Activated T-helper 2 cell treated with anti-CD3 and anti-CD28 coated beads, Interferon-gamma antibody, Interleukin-2, Interleukin-4, amounts not matched to agents 10 μg/mL and 5 μg/mL and 100 μg/mL, durations not matched to agents 14 hours and 24 hours and 36 hours (primary cell): ENCODE measurements around the gene TECPR2. TPM values are rescaled to one million over a fixed set of nuclear protein-coding genes. Genes with fewer than 3 reads are reported as not detected.
A peak's percentile ranks its signal among the peaks of the same experiment; 100 is the strongest.

ENCODE experiments used
- DNase-seq: peaks from one replicate; pipeline ENCODE4 v3.0.0; 2021; ENCODE audit warnings: low spot score
- H3K27ac Mint-ChIP-seq: one replicate; pipeline ENCODE4 v1.8.0; 2021; ENCODE audit warnings: mixed read lengths
- H3K27me3 Mint-ChIP-seq: one replicate; pipeline ENCODE4 v1.8.0; 2021; ENCODE audit warnings: low read depth, mixed read lengths
- H3K36me3 Mint-ChIP-seq: one replicate; pipeline ENCODE4 v1.8.0; 2021; ENCODE audit warnings: low read depth, mixed read lengths
- H3K4me1 Mint-ChIP-seq: one replicate; pipeline ENCODE4 v1.8.0; 2021; ENCODE audit warnings: low read depth, mixed read lengths
- H3K4me3 Mint-ChIP-seq: one replicate; pipeline ENCODE4 v1.8.0; 2021; ENCODE audit warnings: low read depth, mild to moderate bottlenecking, moderate library complexity, mixed read lengths
- H3K9me3 Mint-ChIP-seq: one replicate; pipeline ENCODE4 v1.8.0; 2021; ENCODE audit warnings: mixed read lengths
- intact Hi-C: fragments of 100-400 bp; cut with micrococcal nuclease; formaldehyde crosslinking; loops from one replicate; pipeline ENCODE4 v1.15.1; 2023
- total RNA-seq: library from RNA; stranded (reverse); gene quantifications from 2 replicates; pipeline ENCODE4 v1.2.3, GENCODE V29; 2022

The TECPR2 gene
- total RNA-seq, 1 donor from 2014 or later = 7.8 TPM

- peak; percentile 33 for DNase-seq
- no peaks in the 10 kb centered on the region for H3K27me3 Mint-ChIP-seq
- H3K9me3 Mint-ChIP-seq = no peaks in the 10 kb centered on the region
- intact Hi-C loops = loop anchor here (2.0 kb wide), 1 partner anchor 153 kb away; no protein-coding TSS in a partner anchor
- peak overlapping the region; percentile 80 for H3K27ac Mint-ChIP-seq
- H3K4me1 Mint-ChIP-seq = peaks cover 23% of the 10 kb centered on the region
- H3K4me3 Mint-ChIP-seq = no peak overlapping the region
- H3K36me3 Mint-ChIP-seq = no peaks in the 10 kb centered on the region
Measured at GRCh38 chr14:102363182-102363943, 622 bp downstream of the TECPR2 start.

DNA sequence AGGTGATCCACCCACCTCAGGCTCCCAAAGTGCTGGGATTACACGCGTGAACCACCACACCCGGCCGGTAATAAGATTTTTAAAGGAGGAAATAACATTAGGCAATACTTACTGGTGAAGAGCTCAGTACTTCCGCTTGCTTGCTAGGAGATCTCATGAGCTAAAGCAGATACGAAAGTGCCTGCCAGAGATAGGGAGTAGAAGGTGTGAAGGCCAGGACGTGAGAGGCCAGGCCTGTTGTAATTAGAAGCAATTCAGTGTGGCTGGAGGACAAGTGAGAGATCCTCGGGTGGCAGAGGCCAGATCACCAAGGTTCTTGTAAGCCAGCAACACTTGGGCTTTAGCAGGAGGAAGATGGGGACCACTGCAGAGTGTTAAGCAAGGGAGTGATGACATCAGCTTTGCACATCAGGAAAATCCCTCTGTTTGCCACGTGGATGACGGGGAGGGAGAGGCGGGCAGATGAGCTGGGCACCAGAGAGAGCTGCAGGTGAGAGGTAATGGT is 7.6 kb downstream of the TECPR2 start:
- intact Hi-C loops = no loop called here
- Mint-ChIP-seq H3K27me3 (no peaks in the 10 kb centered on the region), H3K27ac (peak overlapping the region; percentile 66), H3K9me3 (no peaks in the 10 kb centered on the region), H3K36me3 (peaks cover 3% of the 10 kb centered on the region), H3K4me3 (no peak overlapping the region), H3K4me1 (peaks cover 36% of the 10 kb centered on the region)
- DNase-seq = no peak

DNA sequence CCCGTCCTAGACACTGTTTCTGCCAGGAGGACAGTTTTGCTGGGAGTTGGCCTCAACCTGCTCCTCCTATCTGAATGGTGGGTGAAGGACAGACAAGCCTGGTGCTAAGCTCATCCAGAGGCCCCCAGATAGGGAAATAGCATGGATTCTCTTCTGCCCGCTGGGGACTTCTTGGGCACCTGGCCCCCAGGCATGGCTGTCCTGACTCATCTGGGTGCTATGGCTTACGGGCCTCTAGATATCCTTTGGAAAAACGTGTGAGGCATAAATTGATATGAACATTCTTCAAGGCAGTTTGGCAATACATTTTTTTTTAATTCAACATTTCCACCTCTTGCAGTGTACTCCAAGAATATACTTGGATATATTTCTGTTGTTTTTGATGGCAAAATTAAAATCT is 8.6 kb downstream of the TECPR2 start:
- intact Hi-C loops = no loop called here
- H3K4me1 Mint-ChIP-seq = peaks cover 37% of the 10 kb centered on the region

GRCh38 chr14:102373110-102373509 is 10.4 kb downstream of the TECPR2 start:
- peaks cover 34% of the 10 kb centered on the region for H3K4me1 Mint-ChIP-seq
- no peak for DNase-seq
- peak overlapping the region; percentile 2 for H3K27ac Mint-ChIP-seq
- H3K36me3 Mint-ChIP-seq = peaks cover 10% of the 10 kb centered on the region
- intact Hi-C loops = no loop called here
- H3K4me3 Mint-ChIP-seq = no peak overlapping the region
- H3K9me3 Mint-ChIP-seq = no peaks in the 10 kb centered on the region
- no peaks in the 10 kb centered on the region for H3K27me3 Mint-ChIP-seq

More for the DNA sequence above, 8.6 kb downstream of the TECPR2 start:
- Mint-ChIP-seq H3K4me3 (no peak overlapping the region), H3K36me3 (peaks cover 4% of the 10 kb centered on the region), H3K27ac (no peak overlapping the region), H3K27me3 (no peaks in the 10 kb centered on the region), H3K9me3 (no peaks in the 10 kb centered on the region)
- no peak for DNase-seq

DNA sequence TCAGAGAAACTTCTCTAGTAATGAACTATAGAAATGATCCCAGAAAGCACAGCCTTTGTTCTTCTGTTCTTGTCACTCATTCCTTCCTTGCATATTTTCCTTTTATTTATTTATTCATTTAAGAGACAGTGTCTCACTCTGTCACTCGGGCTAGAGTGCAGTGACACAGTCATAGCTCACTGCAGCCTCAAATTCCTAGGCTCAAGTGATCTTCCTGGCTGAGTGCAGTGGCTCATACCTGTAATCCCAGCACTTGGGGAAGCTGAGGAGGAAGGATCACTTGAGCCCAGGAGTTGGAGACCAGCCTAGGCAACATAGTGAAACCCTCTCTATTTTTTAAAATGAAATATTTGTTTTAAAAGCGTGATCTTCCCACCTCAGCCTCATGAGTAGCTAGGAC is 11.5 kb downstream of the TECPR2 start:
- peaks cover 10% of the 10 kb centered on the region for H3K36me3 Mint-ChIP-seq
- no peak for DNase-seq
- H3K27me3 Mint-ChIP-seq = no peaks in the 10 kb centered on the region
- intact Hi-C loops = no loop called here
- H3K9me3 Mint-ChIP-seq = no peaks in the 10 kb centered on the region
- H3K27ac Mint-ChIP-seq = no peak overlapping the region
- no peak overlapping the region for H3K4me3 Mint-ChIP-seq
- H3K4me1 Mint-ChIP-seq = peaks cover 31% of the 10 kb centered on the region

GRCh38 chr14:102375119-102375518 is 12.4 kb downstream of the TECPR2 start:
- H3K4me3 Mint-ChIP-seq = no peak overlapping the region
- peak overlapping the region; percentile 74 for H3K27ac Mint-ChIP-seq
- H3K27me3 Mint-ChIP-seq = no peaks in the 10 kb centered on the region
- intact Hi-C loops = no loop called here
- peaks cover 10% of the 10 kb centered on the region for H3K36me3 Mint-ChIP-seq
- no peaks in the 10 kb centered on the region for H3K9me3 Mint-ChIP-seq
- H3K4me1 Mint-ChIP-seq = peaks cover 31% of the 10 kb centered on the region
- DNase-seq = no peak

GRCh38 chr14:102377696-102378095 is 15.0 kb downstream of the TECPR2 start:
- Mint-ChIP-seq H3K4me1 (peaks cover 22% of the 10 kb centered on the region), H3K9me3 (no peaks in the 10 kb centered on the region), H3K4me3 (no peak overlapping the region), H3K27me3 (no peaks in the 10 kb centered on the region), H3K27ac (no peak overlapping the region), H3K36me3 (peaks cover 16% of the 10 kb centered on the region)
- DNase-seq = no peak
- intact Hi-C loops = no loop called here

DNA sequence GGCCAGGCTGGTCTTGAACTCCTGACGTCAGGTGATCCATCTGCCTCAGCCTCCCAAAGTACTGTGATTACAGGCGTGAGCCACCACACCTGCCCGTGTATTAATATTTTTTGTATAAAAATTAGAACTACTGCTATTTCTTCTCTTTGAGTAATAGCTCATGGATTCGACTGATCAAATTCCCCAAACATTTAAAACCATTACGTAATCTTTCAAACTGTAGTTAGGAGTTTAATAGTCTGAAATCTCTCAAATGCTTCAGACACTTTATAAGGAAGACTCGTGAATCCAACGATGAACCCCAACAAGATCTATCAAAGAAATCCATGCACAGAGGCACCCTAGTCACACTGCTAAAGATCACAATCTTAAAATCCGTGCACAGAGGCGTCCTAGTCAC is 16.1 kb downstream of the TECPR2 start:
- Mint-ChIP-seq H3K27me3 (no peaks in the 10 kb centered on the region), H3K9me3 (no peaks in the 10 kb centered on the region), H3K4me1 (peaks cover 16% of the 10 kb centered on the region), H3K27ac (no peak overlapping the region), H3K36me3 (peaks cover 16% of the 10 kb centered on the region), H3K4me3 (no peak overlapping the region)
- intact Hi-C loops = no loop called here
- no peak for DNase-seq

GRCh38 chr14:102387086-102387485 is 24.3 kb downstream of the TECPR2 start:
- intact Hi-C loops = no loop called here
- H3K4me3 Mint-ChIP-seq = no peak overlapping the region
- H3K27ac Mint-ChIP-seq = no peak overlapping the region
- peaks cover 2% of the 10 kb centered on the region for H3K4me1 Mint-ChIP-seq
- peaks cover 4% of the 10 kb centered on the region for H3K36me3 Mint-ChIP-seq
- H3K27me3 Mint-ChIP-seq = no peaks in the 10 kb centered on the region
- H3K9me3 Mint-ChIP-seq = peaks cover 1% of the 10 kb centered on the region
- no peak for DNase-seq

- H3K36me3 Mint-ChIP-seq = peaks cover 8% of the 10 kb centered on the region
- intact Hi-C loops = no loop called here
- H3K27ac Mint-ChIP-seq = no peak overlapping the region
- no peak overlapping the region for H3K4me3 Mint-ChIP-seq
- no peaks in the 10 kb centered on the region for H3K27me3 Mint-ChIP-seq
- peaks cover 4% of the 10 kb centered on the region for H3K4me1 Mint-ChIP-seq
- peaks cover 4% of the 10 kb centered on the region for H3K9me3 Mint-ChIP-seq
- no peak for DNase-seq
Measured at GRCh38 chr14:102389246-102389645, 26.5 kb downstream of the TECPR2 start.

DNA sequence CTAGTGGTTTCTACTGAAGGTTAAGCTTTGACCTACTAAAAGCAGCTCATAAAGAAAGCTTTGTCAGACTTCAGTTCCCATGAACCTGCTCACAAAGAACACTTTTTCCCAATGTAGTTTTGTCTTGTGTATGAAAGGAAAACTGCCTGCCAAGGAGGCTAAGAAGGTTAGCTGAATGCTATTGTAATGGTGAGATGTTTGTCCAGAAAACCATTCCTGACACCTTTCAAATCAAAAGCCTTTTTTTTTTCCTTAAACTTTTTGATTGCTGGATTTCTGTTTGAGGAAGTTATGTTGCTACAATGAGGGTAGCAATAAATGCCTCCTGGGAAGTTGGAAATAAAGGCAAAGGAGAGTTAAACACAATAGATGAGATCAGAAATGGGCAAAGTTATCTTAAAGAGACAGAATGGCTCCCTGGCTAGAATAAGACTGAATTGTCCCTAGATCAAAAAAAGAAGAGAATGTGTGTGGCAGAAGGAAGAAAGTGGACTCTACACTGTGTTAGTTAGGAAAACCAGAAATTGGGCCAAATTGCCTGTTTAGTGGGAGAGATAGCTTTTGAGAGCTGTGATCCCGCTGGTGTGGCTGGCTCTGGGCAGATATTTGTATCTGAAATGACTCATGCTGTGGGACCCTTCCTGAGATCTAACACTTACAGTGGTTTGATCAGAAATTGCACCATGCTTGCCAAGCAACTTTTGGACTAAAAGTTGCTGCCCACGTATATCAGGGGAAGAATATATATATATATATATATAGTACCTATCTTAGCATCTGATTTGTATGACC is 27.5 kb downstream of the TECPR2 start:
- Mint-ChIP-seq H3K27ac (no peak overlapping the region), H3K4me1 (peaks cover 10% of the 10 kb centered on the region), H3K27me3 (no peaks in the 10 kb centered on the region), H3K36me3 (peaks cover 12% of the 10 kb centered on the region), H3K9me3 (peaks cover 4% of the 10 kb centered on the region), H3K4me3 (no peak overlapping the region)
- intact Hi-C loops = no loop called here
- no peak for DNase-seq

DNA sequence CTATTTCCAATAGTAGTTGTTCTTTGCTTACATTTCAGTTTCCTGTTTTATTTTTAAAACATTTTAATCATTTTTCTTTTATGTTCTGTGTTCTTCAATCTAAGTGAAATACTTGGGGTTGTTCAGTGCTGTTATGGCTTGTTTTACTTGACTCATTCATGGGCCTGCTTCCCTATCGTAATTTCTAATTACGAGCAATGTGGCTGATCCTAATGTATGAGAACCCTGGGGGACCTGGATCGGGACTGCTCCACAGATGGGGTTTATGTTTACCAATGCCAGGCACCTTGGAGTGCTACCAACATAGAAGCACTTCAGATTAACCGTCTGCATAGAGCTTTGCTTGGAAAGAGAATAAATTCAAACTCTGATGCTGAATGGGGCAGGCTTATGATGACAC is 29.8 kb downstream of the TECPR2 start:
- peaks cover 13% of the 10 kb centered on the region for H3K4me1 Mint-ChIP-seq
- no peaks in the 10 kb centered on the region for H3K27me3 Mint-ChIP-seq
- DNase-seq = no peak
- H3K4me3 Mint-ChIP-seq = no peak overlapping the region
- H3K9me3 Mint-ChIP-seq = peaks cover 18% of the 10 kb centered on the region
- H3K36me3 Mint-ChIP-seq = peaks cover 28% of the 10 kb centered on the region
- intact Hi-C loops = no loop called here
- no peak overlapping the region for H3K27ac Mint-ChIP-seq
